Measurements from ENCODE around the gene TTC19. TPM values are rescaled to one million over a fixed set of nuclear protein-coding genes. Genes with fewer than 3 reads are reported as not detected.

TTC19 gene
- total RNA-seq, 1 donor from 2014 or later, result 19.0 TPM

DNA sequence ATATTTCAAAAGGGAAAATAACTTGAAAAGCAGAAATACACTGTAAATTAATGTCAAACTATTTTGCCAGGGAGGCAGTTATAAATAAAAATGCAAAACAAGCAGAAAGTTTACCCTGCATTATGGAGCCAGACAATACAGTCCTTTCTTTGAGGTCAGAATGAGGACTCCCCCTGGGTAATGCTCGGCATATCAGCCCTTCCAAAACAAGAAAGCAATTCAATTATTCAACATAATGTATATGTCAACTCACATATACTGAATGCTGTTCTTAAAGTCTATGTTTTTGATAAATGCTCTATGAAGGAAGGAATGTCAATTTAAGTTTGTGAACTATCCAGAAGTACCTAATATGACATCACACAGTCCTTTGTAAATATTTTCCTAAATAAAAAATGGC, 72.4 kb downstream of the TTC19 start:
- DNase-seq (no peak), ATAC-seq (ENCODE audit: poor library complexity) (no peak)
- intact Hi-C loops (cut with DNase I), result no loop called here

DNA sequence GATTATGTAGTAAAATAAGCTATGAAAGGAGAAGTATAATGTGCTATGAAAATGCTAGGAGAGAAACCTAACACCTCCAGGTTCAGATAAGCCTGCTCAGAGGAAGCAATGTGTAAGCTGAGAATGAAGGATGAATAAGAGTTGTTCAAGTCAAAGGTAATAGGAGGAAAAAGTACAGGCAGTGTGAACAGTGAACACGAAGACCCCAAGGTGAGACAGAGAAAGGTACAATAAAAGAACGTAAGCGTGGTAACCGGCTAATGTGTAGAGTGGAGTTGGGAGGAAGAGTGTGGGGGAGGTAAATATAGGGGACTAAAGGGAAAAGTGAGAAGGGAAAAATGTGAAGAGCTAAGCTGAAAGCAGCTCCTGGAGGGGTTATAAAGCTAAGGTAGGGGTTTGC, 74.2 kb downstream of the TTC19 start:
- DNase-seq, result no peak
- intact Hi-C loops (cut with DNase I), result no loop called here
- ATAC-seq (ENCODE audit: poor library complexity), result no peak

DNA sequence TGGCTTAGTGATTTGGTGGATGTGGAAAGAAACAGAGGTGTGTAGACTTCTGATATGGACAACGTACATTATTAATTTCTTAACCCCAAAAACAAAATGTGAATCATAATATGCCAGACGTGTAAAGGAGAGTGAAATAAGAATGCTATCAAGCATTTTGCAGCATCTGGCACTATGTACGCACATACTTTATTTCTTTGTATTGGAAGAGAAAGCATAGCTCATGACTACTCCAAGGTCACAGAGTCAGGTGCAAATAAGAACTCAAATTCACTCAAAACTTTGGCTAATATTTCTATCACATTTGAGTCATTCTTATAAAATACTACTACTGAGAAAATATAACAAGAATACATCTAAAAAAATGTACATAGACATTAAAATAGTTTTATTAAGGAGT, 74.8 kb downstream of the TTC19 start:
- ATAC-seq (ENCODE audit: poor library complexity) (no peak), DNase-seq (no peak)
- intact Hi-C loops (cut with DNase I), result no loop called here

DNA sequence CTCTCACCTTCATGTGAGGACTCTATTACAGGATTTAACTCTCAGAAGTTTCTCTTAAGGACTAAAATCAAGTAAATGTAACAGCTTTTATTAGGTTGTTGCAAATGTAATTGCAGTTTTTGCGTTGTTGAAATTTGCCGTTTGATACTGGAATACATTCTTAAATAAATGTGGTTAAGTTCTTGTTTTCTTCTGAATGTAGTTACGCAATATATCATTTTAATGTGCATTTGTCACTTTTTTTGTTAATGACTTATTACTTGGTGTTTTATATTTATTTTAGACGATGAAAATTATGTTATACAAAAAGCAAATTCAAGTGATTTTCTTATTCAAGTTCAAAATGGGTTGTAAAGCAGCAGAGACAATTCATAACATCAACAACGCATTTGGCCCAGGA, 76.3 kb downstream of the TTC19 start:
- ATAC-seq (ENCODE audit: poor library complexity), result no peak
- intact Hi-C loops (cut with DNase I), result no loop called here
- no peak for DNase-seq

Other genes with a start within 250 kb of the TTC19 start
- gene ADORA2B, start 54.7 kb upstream of the TTC19 start, total RNA-seq, result 0.46 TPM
- gene ZSWIM7, start 120 bp upstream of the TTC19 start, total RNA-seq, result 21.0 TPM
- gene NCOR1, start 215.7 kb downstream of the TTC19 start, total RNA-seq, result 61.4 TPM
- gene PIGL, start 217.4 kb downstream of the TTC19 start, total RNA-seq, result 8.2 TPM

Measured in Right ventricle myocardium superior (tissue), 1 donor.